ENCODE measurements around the gene PAX2.

PAX2 gene

DNA sequence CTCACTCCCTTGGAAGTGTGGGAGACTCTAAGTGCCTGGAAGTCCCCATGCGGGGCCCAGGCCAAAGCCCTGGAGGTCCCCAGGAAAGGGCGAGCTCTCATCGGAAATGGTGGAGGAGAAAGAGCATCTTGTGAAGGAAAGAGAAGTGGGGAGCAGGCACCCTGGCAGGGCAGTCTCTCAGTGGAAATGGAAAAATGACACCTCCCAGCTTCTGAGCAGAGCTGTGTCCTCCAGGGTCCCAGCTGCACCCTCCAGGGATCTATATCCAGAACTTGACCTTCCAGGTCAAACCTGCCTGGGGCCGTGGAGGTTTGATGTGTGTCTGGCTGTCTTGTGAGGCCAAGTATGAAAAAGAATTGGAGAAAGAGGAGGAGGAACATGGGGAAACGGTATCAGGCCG lies 29.5 kb downstream of the PAX2 start:
- TF ChIP-seq, protein P1, sequence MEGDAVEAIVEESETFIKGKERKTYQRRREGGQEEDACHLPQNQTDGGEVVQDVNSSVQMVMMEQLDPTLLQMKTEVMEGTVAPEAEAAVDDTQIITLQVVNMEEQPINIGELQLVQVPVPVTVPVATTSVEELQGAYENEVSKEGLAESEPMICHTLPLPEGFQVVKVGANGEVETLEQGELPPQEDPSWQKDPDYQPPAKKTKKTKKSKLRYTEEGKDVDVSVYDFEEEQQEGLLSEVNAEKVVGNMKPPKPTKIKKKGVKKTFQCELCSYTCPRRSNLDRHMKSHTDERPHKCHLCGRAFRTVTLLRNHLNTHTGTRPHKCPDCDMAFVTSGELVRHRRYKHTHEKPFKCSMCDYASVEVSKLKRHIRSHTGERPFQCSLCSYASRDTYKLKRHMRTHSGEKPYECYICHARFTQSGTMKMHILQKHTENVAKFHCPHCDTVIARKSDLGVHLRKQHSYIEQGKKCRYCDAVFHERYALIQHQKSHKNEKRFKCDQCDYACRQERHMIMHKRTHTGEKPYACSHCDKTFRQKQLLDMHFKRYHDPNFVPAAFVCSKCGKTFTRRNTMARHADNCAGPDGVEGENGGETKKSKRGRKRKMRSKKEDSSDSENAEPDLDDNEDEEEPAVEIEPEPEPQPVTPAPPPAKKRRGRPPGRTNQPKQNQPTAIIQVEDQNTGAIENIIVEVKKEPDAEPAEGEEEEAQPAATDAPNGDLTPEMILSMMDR (IDR thresholded peaks at IDR 0.05), result no peak

DNA sequence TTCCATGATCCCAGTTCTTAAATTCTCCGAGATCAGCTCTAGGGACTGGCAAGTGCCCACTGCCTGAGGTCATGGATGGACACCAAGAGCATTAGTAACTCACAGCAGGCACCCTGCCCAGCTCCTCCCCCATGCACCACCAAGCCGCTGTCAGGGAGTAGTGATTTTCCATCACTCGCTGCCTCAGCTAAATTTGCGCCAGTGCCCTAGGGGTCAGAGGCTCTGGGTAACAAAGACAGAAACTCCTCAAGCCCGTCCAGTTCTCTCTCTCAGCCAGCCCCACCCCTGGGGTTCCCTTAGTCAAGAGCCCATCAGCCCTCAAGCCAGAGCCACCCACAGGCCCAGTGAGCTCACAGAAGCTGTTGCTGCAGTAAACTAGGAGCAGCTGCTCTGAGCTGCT lies 30.0 kb downstream of the PAX2 start:
- TF ChIP-seq, protein P1 (IDR thresholded peaks at IDR 0.05), result no peak

DNA sequence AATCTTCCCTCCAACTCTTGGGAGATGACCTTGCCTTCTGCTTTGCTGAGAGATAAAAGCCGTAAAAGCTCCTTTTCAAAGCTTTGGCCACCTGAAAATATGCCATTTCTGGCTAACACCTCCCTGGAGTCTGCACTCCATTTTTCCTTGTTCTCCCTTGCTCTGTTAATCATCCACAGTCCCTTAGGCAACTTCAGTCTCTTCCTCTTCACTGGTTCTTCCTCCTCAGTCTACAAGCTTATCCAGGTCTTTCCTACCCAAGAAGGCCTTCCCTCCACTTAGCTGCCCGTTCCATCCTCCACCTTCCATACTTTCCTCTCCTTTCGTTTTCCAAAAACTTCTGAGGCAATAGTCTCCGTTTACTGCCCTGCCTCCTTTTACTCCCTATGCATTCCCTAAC lies 30.5 kb downstream of the PAX2 start:
- TF ChIP-seq, protein P1 (IDR thresholded peaks at IDR 0.05), result no peak

DNA sequence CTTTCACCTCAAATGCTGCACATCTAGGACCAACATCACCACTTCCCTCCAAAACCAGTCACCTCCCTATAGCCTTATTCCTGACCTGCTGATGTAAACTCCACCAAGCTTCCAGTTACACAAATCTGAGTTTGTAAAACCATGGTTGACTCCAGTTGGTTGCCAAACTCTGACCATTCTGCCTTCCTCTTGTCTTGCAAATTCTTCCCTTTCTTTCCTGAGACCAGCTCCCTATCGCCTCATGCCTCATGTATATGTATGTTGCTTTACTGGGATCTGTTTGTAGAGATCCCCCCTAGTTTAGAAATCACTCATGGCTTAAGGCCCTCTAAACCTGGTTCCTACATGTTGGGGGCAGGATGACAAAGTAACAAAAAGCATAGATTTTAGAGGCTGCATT lies 31.3 kb downstream of the PAX2 start:
- TF ChIP-seq, protein P1 (IDR thresholded peaks at IDR 0.05), result no peak

DNA sequence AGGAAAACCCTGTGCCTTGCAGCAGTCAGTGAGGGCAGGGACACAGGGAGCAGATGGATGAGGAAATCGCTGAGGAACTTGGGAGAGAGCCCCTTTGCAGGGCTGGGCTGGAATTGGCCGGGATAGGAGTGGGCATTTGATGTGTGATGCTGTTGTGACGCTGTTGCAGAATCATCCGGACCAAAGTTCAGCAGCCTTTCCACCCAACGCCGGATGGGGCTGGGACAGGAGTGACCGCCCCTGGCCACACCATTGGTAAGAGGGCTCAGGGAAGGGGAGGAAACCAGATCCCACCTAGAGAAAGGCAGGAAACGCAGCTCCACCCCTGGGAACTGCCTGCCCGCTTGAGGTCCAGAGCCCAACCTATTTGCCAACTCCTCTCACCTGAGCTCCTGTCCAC lies 33.9 kb downstream of the PAX2 start:
- TF ChIP-seq, protein P1 (IDR thresholded peaks at IDR 0.05), result no peak

DNA sequence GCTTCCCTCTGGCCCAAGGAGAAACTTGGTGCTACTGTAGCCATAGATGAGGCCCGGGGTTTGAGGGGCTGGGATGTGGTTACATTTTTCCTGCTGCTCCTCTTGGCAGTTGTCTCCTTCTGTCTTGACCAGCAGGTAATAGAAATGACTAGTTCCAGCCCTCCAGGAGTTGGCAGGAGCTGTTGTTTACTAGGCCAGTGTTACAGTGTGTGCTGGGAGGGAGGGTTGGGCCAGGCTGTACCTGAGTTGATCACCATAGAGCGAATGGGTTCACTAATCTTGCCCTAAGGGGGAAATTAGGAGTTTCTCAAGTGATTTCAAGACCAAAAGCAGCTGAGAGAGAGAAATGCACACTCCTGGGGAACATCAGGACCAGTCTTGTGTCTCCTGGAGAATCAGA lies 34.9 kb downstream of the PAX2 start:
- TF ChIP-seq, protein P1 (IDR thresholded peaks at IDR 0.05), result no peak

DNA sequence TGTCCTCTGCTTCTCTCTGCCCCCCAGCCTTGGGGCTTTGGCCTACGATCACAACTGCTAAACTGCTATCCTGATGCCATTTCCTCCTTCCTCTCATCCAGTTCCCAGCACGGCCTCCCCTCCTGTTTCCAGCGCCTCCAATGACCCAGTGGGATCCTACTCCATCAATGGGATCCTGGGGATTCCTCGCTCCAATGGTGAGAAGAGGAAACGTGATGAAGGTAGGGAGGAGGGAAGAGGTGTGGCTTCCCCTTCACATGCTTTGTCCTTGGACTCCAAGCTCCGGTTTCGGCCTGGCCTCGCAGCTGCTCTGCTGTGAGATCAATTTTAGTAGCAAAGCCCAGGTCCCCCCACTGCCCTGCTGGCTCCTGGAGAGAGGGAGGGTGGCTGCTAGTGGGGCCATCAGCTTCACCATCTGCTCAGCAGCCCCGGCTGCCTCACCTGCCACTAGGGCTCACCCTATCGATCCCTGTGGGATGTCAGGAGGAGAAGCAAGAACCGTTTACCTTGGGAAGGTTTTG lies 35.8 kb downstream of the PAX2 start:
- TF ChIP-seq, protein P1 (IDR thresholded peaks at IDR 0.05), result no peak

Data from LNCAP (cell line).